GM21390 (cell line): ENCODE data around the gene TNS1.

ENCODE experiments used
- ATAC-seq: cut with Tn5 transposase; IDR thresholded peaks from one replicate; pipeline ENCODE4 v1.9.1; 2021; ENCODE audit not compliant: unreplicated experiment

TNS1 gene

GRCh38 chr2:217999595-217999959 is 3.2 kb downstream of the TNS1 start:
- ATAC-seq, result no peak

DNA sequence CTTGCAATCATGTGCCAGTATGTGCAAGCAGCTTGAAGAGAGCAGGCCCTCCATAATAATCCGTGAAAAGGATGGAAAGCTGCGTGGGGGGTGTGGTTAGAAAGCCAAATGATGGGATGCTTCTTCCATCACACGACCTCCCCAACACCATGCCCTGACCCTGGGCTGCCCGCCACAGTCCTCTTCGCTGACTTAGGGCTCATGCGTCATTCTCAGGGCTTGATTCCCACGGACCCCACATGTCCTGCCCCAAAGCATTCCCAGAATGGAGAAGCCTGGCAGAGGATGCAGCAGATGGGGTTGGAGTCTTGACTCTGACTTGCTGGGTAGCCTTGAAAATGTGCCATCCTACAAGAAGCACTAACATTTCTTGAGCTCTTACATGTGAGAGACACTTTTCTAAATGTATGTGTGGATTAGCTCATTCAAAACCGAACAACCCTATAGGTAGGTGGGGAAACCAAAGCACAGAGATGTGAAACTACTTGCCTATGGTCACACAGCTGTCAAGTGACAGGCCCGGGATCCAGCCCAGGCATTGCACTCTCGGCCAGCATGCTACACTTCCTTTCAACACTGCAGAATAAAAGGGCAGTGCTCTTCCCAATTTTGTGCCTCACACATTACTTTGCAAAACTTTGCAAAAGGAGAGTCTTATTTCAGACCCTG is 3.7 kb downstream of the TNS1 start:
- ATAC-seq, result no peak

DNA sequence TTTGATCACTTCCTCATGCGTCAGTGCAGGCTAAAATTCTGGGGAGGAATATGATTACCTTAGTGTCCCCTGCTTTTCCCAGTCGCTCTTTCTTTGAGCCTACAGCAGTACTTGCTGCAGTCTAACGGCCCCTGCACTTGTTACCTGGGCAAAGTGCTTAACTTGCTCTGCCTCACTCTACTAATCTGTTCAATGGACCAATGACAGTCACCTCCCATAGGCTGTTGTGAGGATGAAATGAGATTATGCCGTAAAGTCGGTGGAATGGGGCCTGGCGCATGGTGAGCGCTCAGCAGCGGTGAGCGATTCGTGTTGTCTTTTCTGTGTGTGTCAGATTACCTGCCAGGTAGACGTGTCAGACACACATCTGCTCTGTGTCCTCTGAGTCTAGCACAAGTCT is 5.3 kb downstream of the TNS1 start:
- no peak for ATAC-seq

GRCh38 chr2:217996361-217996760 is 6.4 kb downstream of the TNS1 start:
- ATAC-seq, result no peak

DNA sequence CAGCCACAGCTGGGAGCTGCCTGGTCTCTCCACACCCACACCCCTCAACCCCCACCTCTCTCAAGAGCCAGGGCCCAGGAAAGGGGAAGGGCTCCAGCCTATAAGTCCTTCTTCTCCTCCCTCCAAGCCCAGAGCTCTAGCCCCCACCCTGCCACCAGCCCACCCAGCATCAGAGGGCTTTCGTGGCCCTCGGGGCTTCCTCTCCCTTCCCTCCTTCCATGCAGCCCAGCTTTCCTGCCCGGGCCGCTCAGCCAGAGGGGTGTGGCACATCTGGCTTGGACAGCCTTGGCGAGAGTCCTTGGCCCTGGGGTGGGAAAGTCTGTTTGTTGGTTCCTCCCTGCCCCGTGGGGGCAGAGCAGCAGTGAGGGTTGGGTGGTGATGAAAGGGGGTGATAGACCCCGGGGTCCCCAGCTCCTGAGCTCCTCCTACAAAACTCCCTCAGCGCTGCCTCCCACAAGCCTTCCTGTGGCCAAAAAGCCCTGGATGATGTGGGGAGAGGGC is 7.0 kb downstream of the TNS1 start:
- ATAC-seq, result no peak

DNA sequence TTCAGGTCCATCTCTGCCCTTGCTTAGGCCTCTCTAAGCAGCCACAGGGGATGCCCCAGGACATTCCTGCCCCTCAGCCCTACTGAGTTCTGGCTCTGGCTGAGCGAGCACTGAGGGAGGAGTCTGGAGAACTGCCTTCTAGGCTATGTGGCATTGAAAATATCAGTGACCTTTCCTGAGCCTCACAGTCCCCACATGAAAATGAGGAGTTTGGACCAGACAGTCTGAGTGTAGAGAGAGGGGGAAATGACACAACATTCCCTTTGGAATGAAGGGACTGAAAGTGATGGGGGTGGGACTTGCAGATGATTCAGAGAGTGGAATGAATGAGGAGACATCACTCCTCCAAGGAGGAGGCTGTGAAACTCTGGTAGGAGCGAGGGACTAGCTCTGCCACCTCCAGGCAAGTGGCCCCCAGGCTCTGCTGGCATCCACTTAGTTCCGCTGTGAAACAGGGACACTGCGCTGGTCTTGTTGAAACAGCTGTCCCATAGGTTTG is 8.0 kb downstream of the TNS1 start:
- no peak for ATAC-seq

DNA sequence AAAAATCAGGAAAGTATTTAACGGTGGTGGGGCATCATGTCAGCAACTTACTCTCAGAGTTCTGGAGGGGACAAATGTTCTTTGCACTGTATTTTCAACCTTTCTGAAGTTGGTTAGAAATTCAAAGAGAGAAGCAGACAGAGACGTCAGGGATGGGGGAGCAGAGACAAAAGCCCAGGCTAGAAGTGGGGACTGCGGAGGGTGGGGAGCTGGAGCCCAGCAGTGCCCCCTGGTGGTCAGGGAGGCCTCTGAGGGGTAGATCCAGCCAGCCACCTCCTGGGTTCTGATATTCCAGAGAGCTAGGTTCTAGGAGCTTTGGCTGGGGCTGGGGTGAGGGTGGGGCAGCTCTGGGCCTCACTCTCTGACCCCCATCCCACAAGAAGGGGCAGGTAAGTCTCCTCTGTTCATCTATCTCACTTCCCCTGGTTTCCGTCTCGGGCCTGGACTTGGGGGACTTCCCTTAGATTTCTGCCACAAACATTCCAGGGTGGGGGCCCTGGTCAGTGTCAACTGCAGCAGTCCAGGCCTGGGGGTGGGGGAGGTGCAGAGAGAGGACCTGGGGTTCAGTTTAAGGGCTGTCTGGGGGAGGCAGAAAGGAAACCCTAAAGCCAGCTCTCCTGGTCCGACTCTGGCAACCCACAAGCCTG is 8.9 kb downstream of the TNS1 start:
- ATAC-seq, result no peak

- no peak for ATAC-seq
These were observed 9.7 kb downstream of the TNS1 start for GRCh38 chr2:217993138-217993537.

GRCh38 chr2:217992061-217992460 is 10.7 kb downstream of the TNS1 start:
- ATAC-seq, result no peak

- ATAC-seq, result no peak
These were observed 11.9 kb downstream of the TNS1 start for GRCh38 chr2:217990791-217991465.

GRCh38 chr2:217990389-217990788 is 12.4 kb downstream of the TNS1 start:
- ATAC-seq, result no peak

DNA sequence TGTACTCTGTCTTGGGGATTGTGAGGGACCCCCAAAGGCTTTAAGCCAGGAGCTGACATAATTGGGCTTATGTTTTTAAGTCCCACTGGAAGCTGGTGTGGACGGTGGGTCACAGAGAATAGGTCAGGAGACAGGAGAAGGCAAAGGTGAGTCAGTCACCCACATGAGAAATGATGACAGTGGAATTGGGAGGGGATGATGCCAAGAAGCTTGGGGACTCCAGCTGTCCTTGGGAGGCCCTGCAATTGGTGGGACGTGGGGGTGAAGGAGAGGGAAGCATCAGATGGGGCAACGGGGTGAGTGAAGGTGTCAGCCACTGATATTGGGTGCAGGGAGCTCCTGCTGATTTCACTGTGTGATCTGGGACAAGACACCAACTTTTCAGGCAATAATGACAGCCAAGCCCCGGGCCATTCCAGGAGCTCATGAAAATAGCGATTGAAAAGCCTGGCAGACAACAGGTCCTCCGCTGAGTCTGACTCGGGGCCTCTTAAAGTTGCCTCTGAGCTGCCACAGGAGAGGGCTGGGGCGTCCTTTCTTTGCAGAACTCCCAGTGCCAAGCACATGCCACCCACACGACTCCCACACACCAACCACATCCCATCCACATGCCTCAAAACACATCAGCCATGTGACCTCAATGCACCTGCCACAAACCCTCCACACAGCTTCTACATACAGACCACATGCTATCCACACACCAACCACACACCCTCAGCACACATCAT is 13.4 kb downstream of the TNS1 start:
- no peak for ATAC-seq

- ATAC-seq, result no peak
These were observed 14.0 kb downstream of the TNS1 start for GRCh38 chr2:217988840-217989204.

- peak; percentile 64 for ATAC-seq
These were observed 14.6 kb downstream of the TNS1 start for GRCh38 chr2:217988014-217988839.

DNA sequence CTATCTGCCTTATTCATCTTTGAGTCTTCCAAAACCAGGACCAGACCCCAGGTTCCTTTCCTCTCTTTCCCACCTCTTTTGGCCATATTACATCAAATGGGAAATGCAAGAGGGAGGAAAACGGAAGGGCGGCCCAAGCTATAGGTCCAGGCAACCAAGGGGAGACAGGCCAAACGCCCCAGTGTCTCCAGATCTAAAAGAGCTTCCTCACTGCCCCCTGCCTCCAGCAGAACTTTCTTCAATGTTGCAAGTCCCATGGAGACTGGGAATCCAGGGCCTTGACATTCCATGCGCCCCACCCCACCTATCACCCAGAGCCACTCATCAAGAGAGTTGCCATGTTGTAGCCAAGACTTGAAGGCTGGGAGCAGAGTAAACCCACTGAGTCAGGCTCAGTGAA is 15.4 kb downstream of the TNS1 start:
- ATAC-seq, result no peak

GRCh38 chr2:217986256-217986961 is 16.4 kb downstream of the TNS1 start:
- ATAC-seq, result no peak

GRCh38 chr2:217983276-217984233 is 19.2 kb downstream of the TNS1 start:
- ATAC-seq, result no peak

- ATAC-seq, result no peak
These were observed 20.8 kb downstream of the TNS1 start for GRCh38 chr2:217981971-217982370.
